H9 (cell line): ENCODE measurements around the gene PARD6G. TPM values are rescaled to one million over a fixed set of nuclear protein-coding genes. Genes with fewer than 3 reads are reported as not detected.

ENCODE experiments used
- DNase-seq: peaks from one replicate; pipeline ENCODE4 v3.0.0-alpha.2; 2017
- H2AFZ ChIP-seq: one replicate; pipeline ENCODE4 v1.6.1; 2013; ENCODE audit warnings: mild to moderate bottlenecking, low read length, control low read depth, moderate library complexity
- H2AK5ac ChIP-seq: 2 replicates; pipeline ENCODE4 v1.6.1; 2013; ENCODE audit warnings: low read length, control low read depth, mixed read lengths; ENCODE audit not compliant: insufficient read length
- H2BK120ac ChIP-seq: one replicate; pipeline ENCODE4 v1.6.1; 2013; ENCODE audit warnings: low read depth, mild to moderate bottlenecking, low read length, control low read depth, inconsistent platforms; ENCODE audit not compliant: poor library complexity, severe bottlenecking
- H2BK12ac ChIP-seq: 2 replicates; pipeline ENCODE4 v1.6.1; 2013; ENCODE audit warnings: low read length, control low read depth, mixed read lengths, low read depth; ENCODE audit not compliant: insufficient read length
- H2BK15ac ChIP-seq: 2 replicates; pipeline ENCODE4 v1.6.1; 2013; ENCODE audit warnings: low read depth, low read length, control low read depth
- H2BK20ac ChIP-seq: one replicate; pipeline ENCODE4 v1.6.1; 2013; ENCODE audit warnings: low read depth, mild to moderate bottlenecking, low read length, control low read depth, inconsistent platforms; ENCODE audit not compliant: poor library complexity, severe bottlenecking
- H2BK5ac ChIP-seq: 2 replicates; pipeline ENCODE4 v1.6.1; 2013; ENCODE audit warnings: low read length, control low read depth, mixed read lengths; ENCODE audit not compliant: insufficient read length
- H3K14ac ChIP-seq: 2 replicates; pipeline ENCODE4 v1.6.1; 2013; ENCODE audit warnings: low read length, control low read depth; ENCODE audit not compliant: insufficient read depth
- H3K18ac ChIP-seq: 2 replicates; pipeline ENCODE4 v1.6.1; 2013; ENCODE audit warnings: low read depth, mild to moderate bottlenecking, mixed read lengths, low read length, control low read depth; ENCODE audit not compliant: insufficient read length
- H3K23ac ChIP-seq: 2 replicates; pipeline ENCODE4 v1.6.1; 2013; ENCODE audit warnings: low read length, control low read depth, mixed read lengths, low read depth; ENCODE audit not compliant: insufficient read length
- H3K23me2 ChIP-seq: 2 replicates; pipeline ENCODE4 v1.6.1; 2013; ENCODE audit warnings: low read depth, mild to moderate bottlenecking, mixed read lengths, low read length, control low read depth; ENCODE audit not compliant: insufficient read length, poor library complexity, severe bottlenecking
- H3K27ac ChIP-seq: 2 replicates; pipeline ENCODE4 v1.5.1; 2013; ENCODE audit warnings: low read length, control low read depth, mixed read lengths, low read depth; ENCODE audit not compliant: insufficient read length
- H3K27me3 ChIP-seq: 2 replicates; pipeline ENCODE4 v1.6.1; 2013; ENCODE audit warnings: low read length, control low read depth, inconsistent platforms; ENCODE audit not compliant: insufficient read depth
- H3K4ac ChIP-seq: 2 replicates; pipeline ENCODE4 v1.6.1; 2013; ENCODE audit warnings: low read depth, mild to moderate bottlenecking, control low read depth, inconsistent platforms, low read length, moderate library complexity
- H3K4me1 ChIP-seq: 2 replicates; pipeline ENCODE4 v1.6.1; 2013; ENCODE audit warnings: low read length, control low read depth, inconsistent platforms; ENCODE audit not compliant: insufficient read depth
- H3K4me2 ChIP-seq: 2 replicates; pipeline ENCODE4 v1.6.1; 2013; ENCODE audit warnings: low read length, control low read depth, mixed read lengths; ENCODE audit not compliant: insufficient read length, insufficient read depth
- H3K56ac ChIP-seq: 2 replicates; pipeline ENCODE4 v1.6.1; 2013; ENCODE audit warnings: low read depth, mild to moderate bottlenecking, mixed read lengths, low read length, control low read depth; ENCODE audit not compliant: insufficient read length
- H3K79me1 ChIP-seq: 2 replicates; pipeline ENCODE4 v1.6.1; 2013; ENCODE audit warnings: low read depth, mild to moderate bottlenecking, moderate library complexity, low read length, control low read depth, inconsistent platforms; ENCODE audit not compliant: insufficient read depth, poor library complexity, severe bottlenecking
- H3K79me2 ChIP-seq: 2 replicates; pipeline ENCODE4 v1.6.1; 2013; ENCODE audit warnings: low read length, control low read depth, inconsistent platforms; ENCODE audit not compliant: insufficient read depth
- H3K9ac ChIP-seq: 2 replicates; pipeline ENCODE4 v1.6.1; 2013; ENCODE audit warnings: low read length, control low read depth, mixed read lengths; ENCODE audit not compliant: insufficient read length; ENCODE audit errors: extremely low read depth
- H3K9me3 ChIP-seq: one replicate; pipeline ENCODE4 v1.6.1; 2013; ENCODE audit warnings: low read depth, low read length, inconsistent platforms; ENCODE audit not compliant: control insufficient read depth
- H3T11ph ChIP-seq: one replicate; pipeline ENCODE4 v1.6.1; 2013; ENCODE audit warnings: mild to moderate bottlenecking, low read length, control low read depth, inconsistent platforms
- H4K20me1 ChIP-seq: one replicate; pipeline ENCODE4 v1.6.1; 2013; ENCODE audit not compliant: control insufficient read depth, insufficient read length, insufficient read depth
- H4K5ac ChIP-seq: 2 replicates; pipeline ENCODE4 v1.6.1; 2013; ENCODE audit warnings: low read depth, mild to moderate bottlenecking, mixed read lengths, low read length, control low read depth; ENCODE audit not compliant: insufficient read length
- H4K8ac ChIP-seq: replicated peaks from 2 replicates; pipeline ENCODE4 v1.6.1; 2013; ENCODE audit warnings: low read length, control low read depth, mixed read lengths, low read depth; ENCODE audit not compliant: insufficient read length
- H4K91ac ChIP-seq: 2 replicates; pipeline ENCODE4 v1.6.1; 2013; ENCODE audit warnings: low read depth, mild to moderate bottlenecking, moderate library complexity, mixed read lengths, low read length, control low read depth; ENCODE audit not compliant: insufficient read length
- H3K27ac Mint-ChIP-seq, 3 experiments: 2 replicates in 2 of 3; 3 replicates in 1 of 3; pipeline ENCODE4 v1.8.0; 2020 to 2021; ENCODE audit warnings: mixed read lengths in 3 of 3, mild to moderate bottlenecking in 1 of 3, moderate library complexity in 1 of 3
- H3K27me3 Mint-ChIP-seq: 2 replicates; pipeline ENCODE4 v1.8.0; 2021; ENCODE audit warnings: low read depth, mild to moderate bottlenecking, moderate library complexity, mixed read lengths
- H3K36me3 Mint-ChIP-seq, 3 experiments: 2 replicates in 2 of 3; 3 replicates in 1 of 3; pipeline ENCODE4 v1.8.0; 2020 to 2021; ENCODE audit warnings: low read depth in 3 of 3, mixed read lengths in 3 of 3; ENCODE audit not compliant: insufficient read depth in 1 of 3
- H3K4me1 Mint-ChIP-seq, 2 experiments: 2 replicates each; pipeline ENCODE4 v1.8.0; 2020; ENCODE audit warnings: mixed read lengths in 2 of 2
- H3K4me3 Mint-ChIP-seq, 2 experiments: 2 replicates in 1 of 2; 3 replicates in 1 of 2; pipeline ENCODE4 v1.8.0; 2020 to 2021; ENCODE audit warnings: mild to moderate bottlenecking in 2 of 2, mixed read lengths in 2 of 2, moderate library complexity in 1 of 2
- H3K9me3 Mint-ChIP-seq, 2 experiments: 2 replicates in 1 of 2; 3 replicates in 1 of 2; pipeline ENCODE4 v1.8.0; 2020; ENCODE audit warnings: mild to moderate bottlenecking in 2 of 2, mixed read lengths in 2 of 2, moderate library complexity in 1 of 2
- whole genome bisulfite sequencing: extraction: QIAGEN DNeasy Blood & Tissue Kit; methylation state at CpG from one replicate; pipeline ENCODE4 v1.1.7; 2013; ENCODE audit warnings: missing lambda C conversion rate, low lambda C conversion rate, mixed read lengths; ENCODE audit not compliant: insufficient read length; ENCODE audit errors: extremely low coverage; 5-methylcytosine and 5-hydroxymethylcytosine counted together
- total RNA-seq: library from RNA; stranded (reverse); gene quantifications from 2 replicates; pipeline ENCODE4 v1.2.1, GENCODE V29; 2021
- TF ChIP-seq, protein P1 (sequence below): fragments of 200-600 bp; sonication (generic); conservative IDR thresholded peaks from 3 replicates; pipeline ENCODE4 v1.8.0; 2021; ENCODE audit warnings: antibody characterized with exemption, mild to moderate bottlenecking

The PARD6G gene
- total RNA-seq, 1 experiment from 2014 or later, result 11.2 TPM

DNA sequence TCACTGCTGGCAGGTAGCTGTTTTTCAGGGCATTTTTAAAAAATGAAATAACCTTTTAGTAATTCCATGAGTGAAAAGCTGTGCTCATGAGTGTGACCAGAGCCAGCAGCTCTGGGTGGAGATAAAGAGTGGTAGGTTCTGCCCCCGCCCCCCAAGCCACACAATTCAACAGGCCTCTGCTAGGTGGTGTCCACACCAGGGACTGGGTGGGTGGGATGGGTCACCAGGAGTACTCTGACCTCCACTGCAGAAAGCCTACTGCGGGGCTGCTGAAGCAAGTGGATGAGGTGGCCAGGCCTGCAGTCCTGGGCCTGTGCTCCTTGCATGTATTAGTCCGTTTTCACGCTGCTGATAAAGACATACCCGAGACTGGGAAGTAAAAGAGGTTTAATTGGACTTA, 15.3 kb downstream of the PARD6G start:
- TF ChIP-seq, protein P1, sequence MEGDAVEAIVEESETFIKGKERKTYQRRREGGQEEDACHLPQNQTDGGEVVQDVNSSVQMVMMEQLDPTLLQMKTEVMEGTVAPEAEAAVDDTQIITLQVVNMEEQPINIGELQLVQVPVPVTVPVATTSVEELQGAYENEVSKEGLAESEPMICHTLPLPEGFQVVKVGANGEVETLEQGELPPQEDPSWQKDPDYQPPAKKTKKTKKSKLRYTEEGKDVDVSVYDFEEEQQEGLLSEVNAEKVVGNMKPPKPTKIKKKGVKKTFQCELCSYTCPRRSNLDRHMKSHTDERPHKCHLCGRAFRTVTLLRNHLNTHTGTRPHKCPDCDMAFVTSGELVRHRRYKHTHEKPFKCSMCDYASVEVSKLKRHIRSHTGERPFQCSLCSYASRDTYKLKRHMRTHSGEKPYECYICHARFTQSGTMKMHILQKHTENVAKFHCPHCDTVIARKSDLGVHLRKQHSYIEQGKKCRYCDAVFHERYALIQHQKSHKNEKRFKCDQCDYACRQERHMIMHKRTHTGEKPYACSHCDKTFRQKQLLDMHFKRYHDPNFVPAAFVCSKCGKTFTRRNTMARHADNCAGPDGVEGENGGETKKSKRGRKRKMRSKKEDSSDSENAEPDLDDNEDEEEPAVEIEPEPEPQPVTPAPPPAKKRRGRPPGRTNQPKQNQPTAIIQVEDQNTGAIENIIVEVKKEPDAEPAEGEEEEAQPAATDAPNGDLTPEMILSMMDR, result no peak
- no CpG with 5 or more reads among the region's 5 CpGs for WGBS

More for the DNA sequence above, 15.3 kb downstream of the PARD6G start:
- Histone ChIP-seq H3K27ac (no peak overlapping the region), H4K20me1 (no peaks in the 10 kb centered on the region), H3K79me2 (no peaks in the 10 kb centered on the region), H3K4ac (no peak overlapping the region), H2BK5ac (no peak overlapping the region), H2AK5ac (no peak overlapping the region), H2AFZ (no peak overlapping the region), H4K91ac (no peak overlapping the region), H3T11ph (no peak overlapping the region), H3K79me1 (no peaks in the 10 kb centered on the region), H3K56ac (no peak overlapping the region), H4K5ac (no peak overlapping the region), H4K8ac (no peak overlapping the region), H3K9me3 (no peaks in the 10 kb centered on the region), H3K23ac (no peak overlapping the region), H2BK120ac (no peak overlapping the region), H3K4me2 (no peak overlapping the region), H3K23me2 (no peaks in the 10 kb centered on the region), H2BK20ac (no peak overlapping the region), H3K18ac (no peak overlapping the region), H3K9ac (no peak overlapping the region), H3K27me3 (no peaks in the 10 kb centered on the region), H3K4me1 (no peaks in the 10 kb centered on the region), H2BK12ac (no peak overlapping the region), H2BK15ac (no peak overlapping the region), H3K14ac (no peak overlapping the region)
- Mint-ChIP-seq H3K27me3 (peaks cover 5% of the 10 kb centered on the region), H3K9me3 (no peaks in the 10 kb centered on the region; a peak in 3 of 5 replicates), H3K27ac (peak overlapping the region in 2 of 3 experiments; percentile 18 to 76; a peak in 2 of 7 replicates), H3K4me3 (no peak overlapping the region), H3K36me3 (no peaks in the 10 kb centered on the region), H3K4me1 (peaks cover 6 to 17% of the 10 kb centered on the region in 2 experiments)
- no peak for DNase-seq
